HEK293 (cell line): ENCODE data around the gene GNPNAT1.

ENCODE experiments used
- CTCF ChIP-seq: fragments of 450-650 bp; formaldehyde crosslinking; IDR thresholded peaks from 2 replicates; pipeline ENCODE4 v1.5.1; 2016; ENCODE audit warnings: missing biosample characterization, missing genetic modification characterization
- KLF8 ChIP-seq: fragments of 450-650 bp; formaldehyde crosslinking; IDR thresholded peaks from 2 replicates; pipeline ENCODE4 v1.5.1; 2016; ENCODE audit warnings: missing biosample characterization, missing genetic modification characterization
- KLF9 ChIP-seq: fragments of 450-650 bp; formaldehyde crosslinking; IDR thresholded peaks from 2 replicates; pipeline ENCODE4 v1.5.1; 2016; ENCODE audit warnings: missing biosample characterization, missing genetic modification characterization, low read depth
- PRDM10 ChIP-seq: fragments of 450-650 bp; formaldehyde crosslinking; IDR thresholded peaks from 2 replicates; pipeline ENCODE4 v1.5.1; 2016; ENCODE audit warnings: missing biosample characterization, missing genetic modification characterization
- REPIN1 ChIP-seq: fragments of 450-650 bp; formaldehyde crosslinking; IDR thresholded peaks from 2 replicates; pipeline ENCODE4 v1.5.1; 2017; ENCODE audit warnings: missing biosample characterization, missing genetic modification characterization, low read depth
- REST ChIP-seq: fragments of 450-650 bp; formaldehyde crosslinking; IDR thresholded peaks from 2 replicates; pipeline ENCODE4 v1.5.1; 2016; ENCODE audit warnings: missing biosample characterization, missing genetic modification characterization
- YY1 ChIP-seq: fragments of 450-650 bp; formaldehyde crosslinking; IDR thresholded peaks from 2 replicates; pipeline ENCODE4 v1.5.1; 2018; ENCODE audit warnings: missing biosample characterization, missing genetic modification characterization
- ZNF121 ChIP-seq: fragments of 450-650 bp; formaldehyde crosslinking; IDR thresholded peaks from 2 replicates; pipeline ENCODE4 v1.5.1; 2016; ENCODE audit warnings: missing biosample characterization, missing genetic modification characterization
- ZNF184 ChIP-seq: fragments of 450-650 bp; IDR thresholded peaks from 2 replicates; pipeline ENCODE4 v1.5.1; 2018; ENCODE audit warnings: missing biosample characterization, mild to moderate bottlenecking, missing genetic modification characterization
- ZNF274 ChIP-seq, 2 experiments: fragments of 200-500 bp in 1 of 2; fragments of 450-650 bp in 1 of 2; sonication (Bioruptor generic) in 1 of 2; formaldehyde crosslinking in 1 of 2; IDR thresholded peaks; 2 replicates each; pipeline versions ENCODE4 v1.5.1 to v1.6.1; 2014 to 2016; ENCODE audit warnings: borderline replicate concordance in 1 of 2, inconsistent platforms in 1 of 2, low read length in 1 of 2, missing biosample characterization in 1 of 2, missing genetic modification characterization in 1 of 2
- ZNF324 ChIP-seq: fragments of 450-650 bp; formaldehyde crosslinking; IDR thresholded peaks from 2 replicates; pipeline ENCODE4 v1.5.1; 2016; ENCODE audit warnings: missing biosample characterization, missing genetic modification characterization
- ZSCAN23 ChIP-seq: fragments of 450-650 bp; formaldehyde crosslinking; IDR thresholded peaks from 2 replicates; pipeline ENCODE4 v1.5.1; 2016; ENCODE audit warnings: missing biosample characterization, missing genetic modification characterization

- TF ChIP-seq ZNF274 (IDR thresholded peaks at IDR 0.05; ENCODE audit: low read length) (no peak), ZNF274 (tag by site-specific recombination; IDR thresholded peaks at IDR 0.05; ENCODE audit: borderline replicate concordance) (no peak), CTCF (tag by site-specific recombination) (no peak), KLF9 (tag by site-specific recombination) (no peak), PRDM10 (tag by site-specific recombination) (no peak), ZNF324 (tag by site-specific recombination) (no peak), YY1 (no peak), ZNF121 (tag by site-specific recombination) (0 out of 2 replicates have a peak, but pooled peaks have one; percentile 41), KLF8 (no peak), REPIN1 (no peak), REST (tag by site-specific recombination) (no peak), ZNF184 (no peak), ZSCAN23 (no peak)
Measured at GRCh38 chr14:52759145-52759544, 32.3 kb downstream of the GNPNAT1 start.
